ENCODE results near the gene RNF130.

The RNF130 gene

GRCh38 chr5:180116077-180116999, 44.8 kb upstream of the RNF130 start:
- H3K4me3 ChIP-seq (ENCODE audit: low read depth, low read length) = no peak overlapping the region
- CTCF ChIA-PET = interaction anchor here (0.8 to 1.3 kb wide), 3 partner anchors 10 to 305 kb away, joined by 3 to 5 read pairs (median 4); no protein-coding TSS in a partner anchor
- H3K36me3 ChIP-seq (ENCODE audit: control insufficient read depth in 2 of 2, insufficient read depth in 1 of 2, low read length in 2 of 2) = no peaks in the 10 kb centered on the region
- no peaks in the 10 kb centered on the region for H3K4me1 ChIP-seq (ENCODE audit: control insufficient read depth, insufficient read depth, low read length)
- no peaks in the 10 kb centered on the region for H3K9me3 ChIP-seq (ENCODE audit: control insufficient read depth, insufficient read depth, low read depth, low read length)
- no peak overlapping the region for H3K27ac ChIP-seq (ENCODE audit: extremely low read depth, low read depth, low read length)
- no peak for TF ChIP-seq ZNF473 (tag by site-specific recombination; IDR thresholded peaks at IDR 0.05)
- TF ChIP-seq, protein P1, sequence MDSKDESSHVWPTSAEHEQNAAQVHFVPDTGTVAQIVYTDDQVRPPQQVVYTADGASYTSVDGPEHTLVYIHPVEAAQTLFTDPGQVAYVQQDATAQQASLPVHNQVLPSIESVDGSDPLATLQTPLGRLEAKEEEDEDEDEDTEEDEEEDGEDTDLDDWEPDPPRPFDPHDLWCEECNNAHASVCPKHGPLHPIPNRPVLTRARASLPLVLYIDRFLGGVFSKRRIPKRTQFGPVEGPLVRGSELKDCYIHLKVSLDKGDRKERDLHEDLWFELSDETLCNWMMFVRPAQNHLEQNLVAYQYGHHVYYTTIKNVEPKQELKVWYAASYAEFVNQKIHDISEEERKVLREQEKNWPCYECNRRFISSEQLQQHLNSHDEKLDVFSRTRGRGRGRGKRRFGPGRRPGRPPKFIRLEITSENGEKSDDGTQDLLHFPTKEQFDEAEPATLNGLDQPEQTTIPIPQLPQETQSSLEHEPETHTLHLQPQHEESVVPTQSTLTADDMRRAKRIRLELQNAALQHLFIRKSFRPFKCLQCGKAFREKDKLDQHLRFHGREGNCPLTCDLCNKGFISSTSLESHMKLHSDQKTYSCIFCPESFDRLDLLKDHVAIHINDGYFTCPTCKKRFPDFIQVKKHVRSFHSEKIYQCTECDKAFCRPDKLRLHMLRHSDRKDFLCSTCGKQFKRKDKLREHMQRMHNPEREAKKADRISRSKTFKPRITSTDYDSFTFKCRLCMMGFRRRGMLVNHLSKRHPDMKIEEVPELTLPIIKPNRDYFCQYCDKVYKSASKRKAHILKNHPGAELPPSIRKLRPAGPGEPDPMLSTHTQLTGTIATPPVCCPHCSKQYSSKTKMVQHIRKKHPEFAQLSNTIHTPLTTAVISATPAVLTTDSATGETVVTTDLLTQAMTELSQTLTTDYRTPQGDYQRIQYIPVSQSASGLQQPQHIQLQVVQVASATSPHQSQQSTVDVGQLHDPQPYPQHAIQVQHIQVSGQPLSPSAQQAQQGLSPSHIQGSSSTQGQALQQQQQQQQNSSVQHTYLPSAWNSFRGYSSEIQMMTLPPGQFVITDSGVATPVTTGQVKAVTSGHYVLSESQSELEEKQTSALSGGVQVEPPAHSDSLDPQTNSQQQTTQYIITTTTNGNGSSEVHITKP (tag by site-specific recombination; IDR thresholded peaks at IDR 0.05) = 0 out of 2 replicates have a peak, but pooled peaks have one; percentile 20
- TF ChIP-seq KLF1 (tag by site-specific recombination; IDR thresholded peaks at IDR 0.05) = peak; percentile 47; the same call in 1 of the 2 replicates
- POLR2A ChIA-PET = no interaction called here

GRCh38 chr5:180115326-180116076, 43.9 kb upstream of the RNF130 start:
- H3K4me3 ChIP-seq (ENCODE audit: low read depth, low read length) = no peak overlapping the region
- no peak overlapping the region for H3K27ac ChIP-seq (ENCODE audit: extremely low read depth, low read depth, low read length)
- no peak for TF ChIP-seq ZNF248 (tag by site-specific recombination; IDR thresholded peaks at IDR 0.05)
- peak; percentile 50; the same call in 1 of the 2 replicates for TF ChIP-seq ZNF600 (tag by site-specific recombination; IDR thresholded peaks at IDR 0.05)
- ChIA-PET POLR2A (no interaction called here), CTCF (interaction anchor here (1.3 kb wide), 1 partner anchor 11 kb away, joined by 4 read pairs; no protein-coding TSS in a partner anchor)
- no peaks in the 10 kb centered on the region for H3K9me3 ChIP-seq (ENCODE audit: control insufficient read depth, insufficient read depth, low read depth, low read length)
- H3K4me1 ChIP-seq (ENCODE audit: control insufficient read depth, insufficient read depth, low read length) = no peaks in the 10 kb centered on the region
- H3K36me3 ChIP-seq (ENCODE audit: control insufficient read depth in 2 of 2, insufficient read depth in 1 of 2, low read length in 2 of 2) = no peaks in the 10 kb centered on the region

- no peak for TF ChIP-seq ZNF426 (tag by site-specific recombination; IDR thresholded peaks at IDR 0.05)
- TF ChIP-seq, protein P1 (tag by site-specific recombination; IDR thresholded peaks at IDR 0.05) = 0 out of 2 replicates have a peak, but pooled peaks have one; percentile 39
- ChIA-PET CTCF (no interaction called here), POLR2A (no interaction called here)
- H3K36me3 ChIP-seq (ENCODE audit: control insufficient read depth in 2 of 2, insufficient read depth in 1 of 2, low read length in 2 of 2) = no peaks in the 10 kb centered on the region
- H3K9me3 ChIP-seq (ENCODE audit: control insufficient read depth, insufficient read depth, low read depth, low read length) = no peaks in the 10 kb centered on the region
- H3K4me3 ChIP-seq (ENCODE audit: low read depth, low read length) = no peak overlapping the region
- no peaks in the 10 kb centered on the region for H3K4me1 ChIP-seq (ENCODE audit: control insufficient read depth, insufficient read depth, low read length)
- no peak overlapping the region for H3K27ac ChIP-seq (ENCODE audit: extremely low read depth, low read depth, low read length)
Observed at GRCh38 chr5:180114304-180115003, 42.9 kb upstream of the RNF130 start.

All from HEK293 (cell line).